ENCODE measurements around the gene CTNNB1.
"Not testable (repeated sequence)": the region's sequence is repeated elsewhere in the genome, so short reads cannot be mapped to it uniquely, and the experiment has no call there.

Gene CTNNB1

GRCh38 chr3:41258239-41258800 is 59.0 kb downstream of the CTNNB1 start:
- no peak for DNase-seq (ENCODE audit: low spot score)

GRCh38 chr3:41259449-41260062 is 60.3 kb downstream of the CTNNB1 start:
- DNase-seq (ENCODE audit: low spot score): no peak

DNA sequence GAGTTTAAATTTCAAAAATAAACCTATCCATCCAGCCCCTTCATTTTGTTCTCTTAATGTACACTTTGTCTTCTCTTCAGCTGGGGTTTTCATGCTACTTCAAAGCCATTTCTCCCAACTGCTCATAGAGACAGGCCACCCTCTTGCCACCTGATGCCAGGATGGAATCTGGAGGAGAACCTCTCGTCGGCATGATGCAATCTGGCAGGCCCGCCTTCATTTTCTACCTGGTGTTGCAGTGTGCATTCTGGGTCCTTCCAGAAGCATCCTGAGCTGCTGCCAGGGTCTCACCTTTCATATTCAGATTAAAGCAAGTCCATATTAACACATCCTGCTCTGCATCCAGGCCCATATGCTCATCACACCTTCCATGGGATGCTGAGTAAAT is 60.8 kb downstream of the CTNNB1 start:
- no peak for DNase-seq (ENCODE audit: low spot score)

DNA sequence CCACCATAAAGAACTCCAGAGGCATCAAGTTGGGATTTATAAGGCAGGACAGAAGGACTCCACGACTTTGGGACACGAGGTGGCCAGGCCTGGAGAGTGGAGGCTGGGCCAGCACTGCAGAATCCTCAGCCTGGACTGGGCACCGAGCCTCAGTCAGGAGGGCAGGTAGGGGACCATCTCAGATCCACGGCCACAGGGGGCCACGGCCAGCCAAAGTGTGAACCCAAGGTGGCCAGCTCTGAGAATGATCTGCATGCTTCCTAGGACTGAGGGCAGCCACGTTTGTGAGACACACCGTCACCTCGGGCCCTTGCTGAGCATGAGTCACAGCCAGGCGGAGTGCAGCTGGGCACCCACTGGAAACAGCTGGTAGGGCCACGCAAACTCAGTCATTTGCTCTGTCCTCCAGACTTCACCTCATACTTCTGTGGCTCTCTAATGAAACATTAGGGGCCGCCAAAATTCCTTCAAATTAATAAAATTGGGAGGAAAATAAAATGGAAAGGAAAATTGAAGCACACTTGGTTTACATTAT is 65.8 kb downstream of the CTNNB1 start:
- DNase-seq (ENCODE audit: low spot score): no peak

- no peak for DNase-seq (ENCODE audit: low spot score)
Observed at GRCh38 chr3:41265823-41266273, 66.5 kb downstream of the CTNNB1 start.

GRCh38 chr3:41267975-41268640 is 68.8 kb downstream of the CTNNB1 start:
- no peak for DNase-seq (ENCODE audit: low spot score)

DNA sequence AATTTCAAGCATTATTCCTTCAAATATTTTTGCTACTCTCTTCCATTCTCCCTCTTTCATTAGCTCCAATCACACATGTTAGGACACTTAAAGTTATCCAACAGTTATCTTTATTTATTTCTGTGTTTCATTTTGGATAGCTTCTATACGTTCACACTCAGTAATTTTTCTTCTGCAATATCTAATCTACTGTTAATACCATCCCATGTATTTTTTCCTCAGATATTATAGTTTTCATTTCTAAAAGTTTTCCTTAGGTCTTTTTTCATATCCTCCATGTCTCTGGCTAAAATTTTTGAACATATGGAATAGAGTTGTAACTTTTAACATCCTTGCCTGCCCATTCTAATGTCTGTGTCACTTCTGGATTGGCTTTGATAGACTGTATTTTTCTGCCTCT is 73.4 kb downstream of the CTNNB1 start:
- DNase-seq (ENCODE audit: low spot score): no peak

DNA sequence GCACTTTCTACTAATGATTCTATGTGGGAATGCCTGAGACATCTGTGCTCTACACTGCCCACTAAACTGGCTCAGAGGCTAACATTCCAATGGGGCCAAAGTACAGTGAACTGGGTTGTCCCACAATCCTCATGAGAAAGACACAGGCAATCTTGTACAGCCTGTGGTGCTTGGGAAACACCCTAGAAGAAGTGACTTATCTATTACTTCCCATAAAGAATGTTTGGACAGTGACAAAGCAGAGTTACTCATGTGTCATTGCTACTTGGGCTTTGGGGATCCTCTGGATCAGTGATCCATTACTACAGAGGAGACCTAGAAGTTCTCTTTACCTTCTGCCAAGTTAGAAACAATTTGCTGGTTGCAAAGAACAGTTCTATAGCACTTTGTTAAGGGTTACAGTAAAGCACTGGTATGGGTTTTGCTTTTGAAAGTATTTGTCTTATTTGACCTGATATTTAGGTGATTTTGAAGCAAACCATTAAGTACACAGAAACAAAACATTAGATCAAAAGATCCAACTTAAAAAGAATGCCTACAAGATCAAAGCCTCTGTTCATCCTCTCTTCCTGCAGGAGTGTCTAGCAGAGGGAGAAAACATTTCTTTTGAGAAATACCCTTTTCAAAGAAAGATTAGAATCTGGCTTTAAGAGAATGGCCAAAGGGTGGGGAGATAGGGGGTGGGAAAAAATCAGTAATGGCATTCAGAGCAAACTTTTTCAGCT is 75.8 kb downstream of the CTNNB1 start:
- DNase-seq (ENCODE audit: low spot score): no peak

DNA sequence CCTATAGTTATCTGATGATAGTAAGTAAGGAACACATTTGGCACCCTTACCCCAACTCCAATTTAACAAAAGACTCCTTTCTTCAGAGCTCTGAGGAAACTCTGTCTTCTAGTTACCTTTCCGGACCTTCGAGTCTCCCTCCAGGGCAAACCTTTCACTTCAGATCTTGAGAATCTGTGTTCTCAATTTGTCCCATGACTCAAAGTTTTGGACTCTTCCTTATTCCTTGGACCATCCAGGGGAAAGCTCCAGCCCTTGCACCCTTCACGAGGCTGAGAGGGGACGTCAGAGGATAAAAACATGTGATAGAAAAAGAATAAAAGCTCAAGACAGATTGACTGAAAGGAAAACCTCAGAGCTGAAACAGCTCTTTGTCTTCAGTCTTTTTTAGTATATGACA is 76.9 kb downstream of the CTNNB1 start:
- DNase-seq (ENCODE audit: low spot score): no peak

DNA sequence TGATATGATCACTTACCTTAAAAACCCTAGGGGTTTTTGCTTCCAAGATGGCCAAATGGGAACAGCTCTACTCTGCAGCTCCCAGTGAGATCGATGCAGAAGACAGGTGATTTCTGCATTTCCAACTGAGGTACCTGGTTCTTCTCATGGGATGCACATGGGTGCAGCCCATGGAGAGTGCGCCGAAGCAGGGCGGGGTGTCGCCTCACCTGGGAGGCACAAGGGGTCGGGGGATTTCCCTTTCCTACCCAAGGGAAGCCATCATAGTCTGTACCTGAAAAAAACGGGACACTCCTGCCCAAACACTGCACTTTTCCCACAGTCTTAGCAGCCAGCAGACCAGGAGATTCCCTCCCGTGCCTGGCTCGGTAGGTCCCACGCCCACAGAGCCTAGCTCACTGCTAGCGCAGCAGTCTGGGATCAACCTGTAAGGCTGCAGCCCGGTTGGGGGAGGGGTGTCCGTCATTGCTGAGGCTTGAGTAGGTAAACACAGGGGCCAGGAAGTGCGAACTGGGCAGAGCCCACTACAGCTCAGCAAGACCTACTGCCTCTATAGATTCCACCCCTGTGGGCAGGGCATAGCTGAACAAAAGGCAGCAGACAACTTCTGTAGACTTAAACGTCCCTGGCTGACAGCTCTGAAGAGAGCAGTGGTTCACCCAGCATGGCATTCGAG is 78.6 kb downstream of the CTNNB1 start:
- DNase-seq (ENCODE audit: low spot score): no peak

DNA sequence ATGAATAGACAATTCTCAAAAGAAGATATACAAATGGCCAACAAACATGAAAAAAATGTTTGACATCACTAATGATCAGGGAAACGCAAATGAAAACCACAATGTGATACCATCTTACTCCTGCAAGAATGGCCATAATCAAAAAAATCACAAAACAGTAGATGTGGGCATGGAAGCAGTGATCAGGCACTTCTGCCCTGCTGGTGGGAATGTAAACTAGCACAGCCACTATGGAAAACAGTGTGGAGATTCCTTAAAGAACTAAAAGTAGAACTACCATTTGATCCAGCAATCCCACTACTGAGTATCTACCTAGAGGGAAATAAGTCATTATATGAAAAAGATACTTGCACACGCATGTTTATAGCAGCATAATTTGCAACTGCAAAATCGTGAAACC is 85.6 kb downstream of the CTNNB1 start:
- DNase-seq (ENCODE audit: low spot score): not testable (repeated sequence)

GRCh38 chr3:41286305-41286704 is 87.0 kb downstream of the CTNNB1 start:
- DNase-seq (ENCODE audit: low spot score): no peak

DNA sequence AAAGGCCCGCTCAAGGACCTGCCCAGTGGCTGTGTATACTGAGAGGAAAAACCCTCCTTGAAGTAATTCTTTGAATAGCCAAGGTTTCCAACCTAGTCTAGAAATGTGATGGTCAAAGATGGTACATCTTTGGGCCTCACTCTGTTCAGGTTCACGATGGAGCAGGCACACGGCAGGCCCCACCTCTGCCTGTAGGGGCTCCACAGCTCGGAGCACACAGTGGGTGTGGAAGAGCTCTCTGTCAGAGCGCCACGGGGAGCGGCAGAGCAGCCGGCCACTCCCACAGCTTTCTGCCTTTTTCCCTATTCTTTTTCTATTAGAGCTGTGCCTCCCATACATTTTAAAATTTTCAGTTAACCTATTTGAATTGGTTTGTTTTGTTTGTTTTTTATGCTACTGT is 89.5 kb downstream of the CTNNB1 start:
- no peak for DNase-seq (ENCODE audit: low spot score)

All from hematopoietic multipotent progenitor cell treated with erythropoietin and hydrocortisone succinate and interleukin-3 and kit ligand, for 17 days (in vitro differentiated cells).